HG03108 (cell line): ENCODE results near the gene TAS2R20.
"Not testable (repeated sequence)": the region's sequence is repeated elsewhere in the genome, so short reads cannot be mapped to it uniquely, and the experiment has no call there.

ENCODE experiments used
- ATAC-seq: cut with Tn5 transposase; IDR thresholded peaks from one replicate; pipeline ENCODE4 v1.9.1; 2021; ENCODE audit warnings: moderate library complexity; ENCODE audit not compliant: unreplicated experiment

Gene TAS2R20, protein sequence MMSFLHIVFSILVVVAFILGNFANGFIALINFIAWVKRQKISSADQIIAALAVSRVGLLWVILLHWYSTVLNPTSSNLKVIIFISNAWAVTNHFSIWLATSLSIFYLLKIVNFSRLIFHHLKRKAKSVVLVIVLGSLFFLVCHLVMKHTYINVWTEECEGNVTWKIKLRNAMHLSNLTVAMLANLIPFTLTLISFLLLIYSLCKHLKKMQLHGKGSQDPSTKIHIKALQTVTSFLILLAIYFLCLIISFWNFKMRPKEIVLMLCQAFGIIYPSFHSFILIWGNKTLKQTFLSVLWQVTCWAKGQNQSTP

GRCh38 chr12:10998204-10998603 lies at the start of gene TAS2R20:
TAS2R20 (minus strand) TSS chr12:10998304; CDS start chr12:10997875, 429 bp downstream.
- no peak for ATAC-seq

- ATAC-seq = not testable (repeated sequence)
Measured at GRCh38 chr12:11041366-11041765, 43.3 kb upstream of the TAS2R20 start.

DNA sequence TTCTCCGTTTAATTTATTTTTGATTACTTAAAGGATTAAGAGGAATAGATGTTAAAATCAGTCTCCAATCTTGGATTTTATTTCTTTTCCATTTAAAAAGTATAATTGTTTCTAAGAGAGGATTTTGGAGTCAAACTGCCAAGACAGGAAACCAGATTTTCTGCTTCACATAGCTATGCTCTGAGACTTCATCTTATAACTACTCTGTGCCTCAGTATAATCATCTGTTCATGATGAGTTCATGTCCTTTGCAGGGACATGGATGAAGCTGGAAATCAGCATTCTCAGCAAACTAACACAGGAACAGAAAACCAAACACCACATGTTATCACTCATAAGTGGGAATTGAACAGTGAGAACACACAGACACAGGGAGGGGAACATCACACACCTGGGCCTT lies 42.1 kb upstream of the TAS2R20 start:
- no peak for ATAC-seq

DNA sequence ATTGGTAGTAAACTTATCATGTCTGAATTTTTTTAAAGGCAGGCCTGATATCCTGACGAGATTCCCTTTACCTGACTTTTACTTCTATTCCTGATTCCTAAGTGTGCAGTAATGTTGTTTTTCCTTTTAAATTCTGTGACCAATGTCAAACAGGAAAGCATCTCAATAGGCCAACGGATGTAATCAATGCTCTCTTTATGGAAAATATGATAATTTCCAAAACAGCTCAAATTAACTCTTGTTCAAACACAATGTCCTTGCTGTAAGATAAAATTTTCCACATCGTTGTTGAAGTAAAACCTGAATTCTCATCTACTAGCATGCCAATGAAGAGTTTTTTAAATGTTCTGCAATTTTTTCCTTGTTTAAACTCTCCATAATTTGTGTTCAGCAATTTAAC lies 41.1 kb upstream of the TAS2R20 start:
- ATAC-seq = no peak

- ATAC-seq = peak; percentile 58
Measured at GRCh38 chr12:11033959-11034358, 35.9 kb upstream of the TAS2R20 start.

- no peak for ATAC-seq
Measured at GRCh38 chr12:11031307-11031706, 33.2 kb upstream of the TAS2R20 start, which contains the start of gene TAS2R31. TAS2R31 (minus strand) TSS chr12:11031407; CDS start chr12:11031335, 72 bp downstream.

DNA sequence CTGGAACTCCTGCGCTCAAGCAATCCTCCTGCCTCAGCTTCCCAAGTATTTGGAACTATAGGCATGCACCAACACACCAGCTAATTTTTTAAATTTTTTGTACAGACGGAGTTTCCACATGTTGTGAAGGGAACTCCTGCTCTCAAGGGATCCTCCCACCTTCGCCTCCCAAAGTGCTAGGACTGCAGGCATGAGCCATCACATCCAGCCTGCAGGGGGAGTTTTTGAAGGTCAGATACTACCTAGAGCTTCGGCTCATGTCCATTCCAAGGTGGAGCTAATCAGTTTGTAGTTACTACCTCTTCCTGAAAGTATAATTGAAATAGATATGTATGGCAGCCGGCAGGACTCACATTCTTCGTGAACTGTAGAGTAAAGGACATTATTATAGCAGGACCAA lies 28.0 kb upstream of the TAS2R20 start:
- no peak for ATAC-seq

- ATAC-seq = no peak
Measured at GRCh38 chr12:11023387-11023786, 25.3 kb upstream of the TAS2R20 start.

- ATAC-seq = no peak
Measured at GRCh38 chr12:11022520-11022919, 24.4 kb upstream of the TAS2R20 start, which contains the start of gene TAS2R19. TAS2R19 (minus strand) TSS chr12:11022620; CDS start chr12:11022571, 49 bp downstream.

DNA sequence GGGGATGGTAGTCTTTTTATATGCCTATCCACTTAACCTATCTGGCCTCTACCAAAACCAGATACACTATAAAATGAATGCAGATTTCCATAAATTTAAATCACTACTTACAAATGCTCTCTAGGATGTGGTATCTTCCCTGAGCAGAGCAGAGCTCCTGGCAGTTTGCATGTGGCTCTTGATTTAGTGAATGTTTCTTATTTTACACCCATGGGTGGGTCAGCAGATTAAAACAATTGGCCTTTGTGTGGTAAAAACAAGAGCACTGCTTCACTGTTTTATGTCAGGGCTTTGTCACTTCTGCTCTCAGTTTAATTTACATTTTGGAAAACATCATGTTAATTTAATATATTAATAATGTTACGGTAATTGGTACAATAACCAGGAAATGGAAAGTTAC lies 18.8 kb upstream of the TAS2R20 start:
- no peak for ATAC-seq

- no peak for ATAC-seq
Measured at GRCh38 chr12:11015775-11016430, 17.8 kb upstream of the TAS2R20 start.

DNA sequence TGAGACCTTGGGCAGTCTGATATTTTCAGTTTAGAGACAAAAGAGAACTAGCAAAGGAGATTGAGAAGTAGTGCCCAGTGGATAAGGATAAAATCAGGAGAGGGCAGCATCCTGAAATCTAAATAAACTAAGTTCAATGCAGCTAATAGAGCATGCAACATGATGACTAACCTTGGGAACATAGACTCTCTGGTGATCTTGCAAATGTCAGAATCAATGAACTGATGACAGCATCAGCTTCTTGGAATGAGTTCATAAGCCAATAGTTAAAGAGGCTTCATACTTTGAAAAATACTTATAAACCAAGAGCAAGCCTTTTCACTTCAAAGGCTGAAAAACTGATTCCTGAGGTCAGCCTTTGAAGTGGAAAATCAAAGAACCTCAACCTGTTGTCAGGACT lies 16.1 kb upstream of the TAS2R20 start:
- ATAC-seq = no peak

GRCh38 chr12:11007608-11008007 lies 9.5 kb upstream of the TAS2R20 start:
- ATAC-seq = no peak

GRCh38 chr12:10994307-10994706 lies 3.8 kb downstream of the TAS2R20 start:
- ATAC-seq = no peak

- ATAC-seq = no peak
Measured at GRCh38 chr12:10989107-10989506, 9.0 kb downstream of the TAS2R20 start.

- ATAC-seq = no peak
Measured at GRCh38 chr12:10986812-10987211, 11.3 kb downstream of the TAS2R20 start, which contains the start of gene TAS2R50. TAS2R50 (minus strand) TSS chr12:10986912; CDS start chr12:10986860, 52 bp downstream.

GRCh38 chr12:10982244-10982643 lies 15.9 kb downstream of the TAS2R20 start:
- ATAC-seq = no peak

DNA sequence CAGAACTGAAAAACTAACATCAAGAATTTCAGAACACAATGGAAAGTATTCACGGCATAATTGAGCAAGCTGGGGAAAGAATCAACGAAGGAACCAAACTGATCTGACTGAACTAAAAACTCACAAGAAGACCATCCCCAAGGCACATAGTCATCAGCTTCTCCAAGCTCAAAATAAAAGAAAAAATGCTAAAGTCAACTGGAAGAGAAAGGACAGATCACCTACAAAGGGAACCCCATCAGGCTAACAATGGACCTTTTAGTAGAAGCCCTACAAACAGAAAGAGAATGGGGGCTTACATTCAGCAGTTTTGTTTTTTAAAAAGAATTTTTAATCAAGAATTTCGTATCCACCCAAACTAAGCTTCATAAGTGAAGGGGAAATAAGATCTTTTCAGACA lies 23.1 kb downstream of the TAS2R20 start:
- ATAC-seq = no peak

- ATAC-seq = no peak
Measured at GRCh38 chr12:10968765-10969456, 29.2 kb downstream of the TAS2R20 start.

DNA sequence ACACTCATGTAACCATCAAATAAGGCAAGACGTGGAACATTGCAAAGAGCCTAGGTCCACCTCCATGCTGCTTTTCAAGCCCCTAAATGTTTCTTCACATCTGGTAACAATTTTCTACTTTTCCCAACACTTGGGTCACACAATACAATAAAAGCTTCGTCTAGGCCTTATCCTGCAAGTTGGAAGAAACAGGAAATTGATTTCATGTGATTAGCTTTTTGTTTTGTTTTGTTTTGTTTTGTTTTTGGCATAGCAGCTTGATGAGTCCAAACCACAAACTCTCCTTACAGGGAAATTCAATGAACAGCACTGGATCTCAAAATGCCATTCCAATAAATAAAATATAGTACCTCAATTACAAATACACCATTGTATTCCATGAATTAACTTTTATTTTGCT lies 30.7 kb downstream of the TAS2R20 start:
- no peak for ATAC-seq

DNA sequence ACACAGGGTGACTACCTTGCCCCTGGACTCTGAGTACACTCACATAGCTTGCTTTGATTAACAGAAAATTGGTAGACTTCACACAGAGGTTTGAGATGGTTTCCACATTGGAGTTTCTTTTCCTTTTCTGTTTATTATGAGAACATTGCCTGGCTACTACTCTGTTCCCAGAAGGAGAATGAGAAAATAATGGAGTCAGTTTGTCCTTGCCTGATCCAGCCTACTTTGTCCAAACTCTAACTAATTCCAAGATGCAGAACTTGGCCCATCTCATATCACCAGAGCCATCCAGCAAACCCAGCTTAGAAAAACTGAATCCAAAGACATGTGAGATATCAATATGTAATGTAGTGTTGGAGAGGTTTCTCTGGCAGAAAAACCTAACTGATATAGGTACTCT lies 31.8 kb downstream of the TAS2R20 start:
- ATAC-seq = no peak

- no peak for ATAC-seq
Measured at GRCh38 chr12:10965476-10965875, 32.6 kb downstream of the TAS2R20 start.
